ENCODE data around the gene CCM2L.

DNA sequence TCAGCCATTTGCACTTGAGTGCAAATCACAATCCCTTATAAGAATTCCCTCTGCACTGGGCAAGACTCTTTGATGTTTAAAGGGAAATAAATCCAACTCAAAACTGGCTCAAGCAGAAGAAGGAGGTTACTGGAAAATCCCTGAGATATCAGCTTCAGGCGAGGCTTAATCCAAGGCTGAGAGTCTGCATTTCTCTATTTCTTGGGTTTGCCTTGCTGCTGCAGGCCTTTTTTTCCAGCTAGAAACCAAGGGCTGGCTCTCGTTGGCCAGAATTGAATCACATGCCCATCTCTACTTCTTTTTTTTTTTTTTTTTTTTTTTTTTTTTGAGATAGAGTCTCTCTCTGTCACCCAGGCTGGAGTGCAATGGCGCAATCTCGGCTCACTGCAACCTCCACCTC lies 53.5 kb downstream of the CCM2L start:
- TF ChIP-seq POLR2AphosphoS5 (IDR thresholded peaks at IDR 0.05; ENCODE audit: borderline replicate concordance, low read depth, low read length) (no peak), EZH2 (IDR thresholded peaks at IDR 0.05) (no peak), FOXP2 (optimal IDR thresholded peaks at IDR 0.05; ENCODE audit: control extremely low read depth, extremely low read length, insufficient read depth) (no peak)
